Stimulated activated CD4-positive, alpha-beta T cell treated with anti-CD3 and anti-CD28 coated beads, Interleukin-2, amount 100 ng/mL, for 48 hours (primary cell): ENCODE results near the gene RFX5.

Experiments
- DNase-seq, 2 donors: peaks; one replicate each; pipeline ENCODE4 v3.0.0-alpha.2; 2020

RFX5 gene

DNA sequence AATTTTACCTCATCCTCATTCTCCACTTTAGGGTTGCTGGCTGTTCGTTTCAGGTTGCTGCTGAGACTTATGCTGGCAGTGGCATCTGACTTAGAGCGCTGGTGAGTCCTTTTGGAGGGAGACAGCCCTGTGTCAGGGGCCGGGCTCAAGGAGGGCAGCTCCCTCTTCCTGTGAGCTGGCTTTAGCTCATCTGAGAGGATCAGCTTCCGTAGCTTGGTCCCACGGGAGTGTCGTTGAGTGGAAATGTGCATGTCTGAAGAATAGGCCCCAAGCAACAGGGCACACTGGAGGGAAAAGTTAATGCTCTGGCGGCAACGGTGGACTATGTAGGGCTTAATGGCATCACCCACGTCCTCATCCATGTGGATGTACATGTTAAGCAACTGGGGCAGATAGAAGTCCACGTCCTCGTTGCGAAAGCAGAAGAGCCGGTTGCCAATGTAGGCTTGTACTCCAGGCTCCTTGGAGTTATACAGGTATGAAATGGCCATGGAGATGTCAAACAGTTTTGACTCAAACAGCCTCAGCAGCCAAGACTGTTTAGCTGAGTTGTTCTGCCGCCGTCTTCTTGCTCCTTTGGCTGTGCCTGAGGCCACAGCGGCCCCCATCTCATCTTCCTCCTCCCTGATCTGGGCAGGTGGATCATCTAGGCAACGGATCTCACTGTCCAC is 31.4 kb downstream of the RFX5 start:
- no peak for DNase-seq

DNA sequence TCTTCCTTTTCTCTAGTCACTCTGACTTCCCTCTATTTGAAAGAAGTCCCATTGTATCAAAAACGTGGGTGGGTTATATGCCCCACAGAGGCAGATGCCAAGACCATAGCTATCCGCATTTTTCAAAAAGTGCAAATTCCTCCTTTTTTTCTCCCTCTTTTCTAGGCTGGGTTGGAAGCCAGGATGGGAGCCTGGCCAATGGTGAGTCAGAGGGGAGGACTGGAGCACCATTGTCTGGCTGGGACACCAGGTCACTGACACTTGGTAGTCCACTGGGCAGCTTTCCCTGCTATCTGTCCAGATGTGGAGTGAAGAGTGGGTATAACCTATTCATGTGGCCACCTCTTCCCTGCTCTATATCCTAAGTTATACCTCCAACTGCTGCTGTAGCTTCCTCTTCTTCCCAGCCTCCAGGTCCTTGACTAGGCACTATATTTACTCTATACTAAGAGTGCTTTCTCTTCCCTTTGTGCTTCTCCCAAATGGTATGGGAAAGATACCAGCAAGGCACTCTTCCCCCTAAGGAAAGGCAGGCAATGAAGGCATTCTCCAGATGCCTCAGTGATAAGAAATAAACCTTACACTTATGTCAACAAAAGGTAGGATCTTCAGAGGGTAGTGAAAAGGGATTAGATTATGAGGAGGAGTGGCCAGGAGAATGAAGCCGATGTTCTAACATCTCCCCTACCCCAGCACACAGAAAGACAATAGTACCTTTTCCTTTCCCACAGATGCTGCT is 32.7 kb downstream of the RFX5 start:
- DNase-seq = no peak

DNA sequence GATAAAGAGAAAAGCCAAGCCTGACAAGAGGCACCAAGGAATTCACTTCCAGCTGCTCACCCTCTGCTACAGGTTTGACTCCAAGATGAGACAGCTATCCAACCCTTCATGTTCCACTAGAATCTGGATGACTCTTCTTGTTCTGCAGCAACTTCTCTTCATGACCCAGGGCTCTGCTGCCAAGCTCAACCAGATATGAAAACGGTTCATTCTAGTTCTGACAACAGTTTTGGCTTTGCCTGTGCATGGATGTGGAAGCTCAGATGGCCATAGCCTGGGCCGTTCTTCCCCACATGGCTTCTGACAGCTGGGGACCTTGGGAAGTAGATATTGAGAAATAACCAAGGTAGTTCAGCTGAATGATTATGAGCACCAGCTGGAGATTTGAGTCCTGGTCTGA is 33.6 kb downstream of the RFX5 start:
- DNase-seq = no peak

DNA sequence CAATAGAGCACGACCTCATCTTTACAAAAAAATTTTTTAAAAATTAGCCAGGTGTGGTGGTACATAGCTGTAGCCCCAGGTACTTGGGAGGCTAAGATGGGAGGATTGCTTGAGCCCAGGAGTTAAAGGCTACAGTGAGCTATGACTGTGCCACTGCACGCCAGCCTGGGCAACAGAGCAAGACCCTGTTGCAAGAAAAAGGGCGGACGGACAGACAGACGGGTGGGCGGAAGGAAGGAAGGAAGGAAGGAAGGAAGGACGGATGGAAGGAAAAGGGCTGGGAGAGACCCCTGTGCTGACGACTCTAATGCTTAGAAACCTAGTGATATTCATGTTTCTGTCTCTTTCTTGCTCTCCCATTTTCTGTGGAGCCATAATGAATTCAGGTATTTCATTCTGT is 34.2 kb downstream of the RFX5 start:
- DNase-seq = no peak

DNA sequence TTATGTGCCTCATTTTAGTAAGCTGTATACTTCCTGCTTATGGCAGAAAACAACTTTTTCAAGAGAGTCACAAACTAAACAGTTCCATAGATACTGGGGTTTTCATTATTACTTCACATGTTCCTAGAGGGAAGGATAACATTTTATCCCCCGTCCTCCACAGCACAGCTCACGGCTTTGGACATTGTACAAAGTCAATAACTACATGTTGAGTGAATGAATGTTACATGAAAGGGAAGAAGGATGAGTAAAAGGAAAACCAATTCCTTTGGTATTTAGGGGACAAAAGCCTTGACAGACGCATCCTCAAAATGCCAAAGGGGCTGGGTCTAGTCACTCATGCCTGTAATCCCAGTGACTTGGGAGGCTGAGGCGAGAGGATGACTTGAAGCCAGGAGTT is 34.6 kb downstream of the RFX5 start:
- DNase-seq = no peak

DNA sequence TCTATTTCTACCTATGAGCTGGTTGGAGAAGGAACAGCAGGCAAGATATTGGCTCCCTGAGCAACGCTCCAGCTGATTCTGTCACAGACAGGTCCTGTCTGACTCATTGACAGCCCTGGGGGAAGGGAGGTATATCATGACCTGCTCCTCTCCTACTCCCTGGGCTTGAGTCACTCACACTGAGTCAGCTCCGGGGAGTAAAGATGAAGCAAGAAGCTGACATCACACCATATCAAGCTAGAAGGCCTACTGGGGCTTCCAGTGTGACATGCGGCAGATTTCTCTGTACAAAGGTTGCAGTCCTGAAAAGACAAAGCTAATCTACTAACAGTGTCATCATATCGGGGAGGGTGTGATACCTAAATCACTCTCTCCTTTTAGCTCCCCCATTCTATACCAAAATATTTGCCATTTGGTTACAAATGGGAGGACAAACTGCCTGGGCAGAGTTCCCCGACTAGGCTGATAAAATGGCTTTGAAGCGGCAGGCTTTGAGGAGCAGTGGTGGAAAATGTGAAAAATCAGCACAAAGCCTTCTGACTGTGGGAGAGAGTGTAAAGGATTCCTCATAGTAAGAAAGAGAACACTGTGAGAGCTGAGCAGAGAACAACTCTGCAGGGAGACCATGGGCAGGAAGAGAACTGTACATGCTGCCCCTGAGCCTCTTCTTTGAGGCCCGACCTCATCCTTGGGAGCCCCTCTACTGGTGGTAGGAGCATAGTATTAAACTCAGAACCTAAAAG is 35.3 kb downstream of the RFX5 start:
- peak; percentile 67 to 70 for DNase-seq

DNA sequence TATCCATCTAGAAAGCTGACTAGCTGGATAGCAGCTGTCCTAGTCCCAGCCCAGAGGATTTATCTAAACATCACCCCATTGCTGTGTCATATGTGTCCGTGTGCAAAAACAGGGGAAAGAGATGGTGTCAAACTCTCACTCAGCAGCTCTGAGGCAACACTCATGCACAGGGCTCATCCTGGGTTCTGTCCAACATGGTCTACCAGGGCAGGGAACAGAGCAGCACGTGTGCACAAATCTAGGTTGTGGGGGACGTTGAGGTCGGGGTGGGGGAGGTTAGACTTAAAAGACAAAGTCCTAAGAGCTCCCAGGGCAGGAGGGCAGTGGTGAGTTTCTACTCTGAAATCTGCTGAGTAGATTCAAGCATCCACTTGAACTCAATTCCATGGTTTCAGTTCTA is 36.0 kb downstream of the RFX5 start:
- no peak for DNase-seq

DNA sequence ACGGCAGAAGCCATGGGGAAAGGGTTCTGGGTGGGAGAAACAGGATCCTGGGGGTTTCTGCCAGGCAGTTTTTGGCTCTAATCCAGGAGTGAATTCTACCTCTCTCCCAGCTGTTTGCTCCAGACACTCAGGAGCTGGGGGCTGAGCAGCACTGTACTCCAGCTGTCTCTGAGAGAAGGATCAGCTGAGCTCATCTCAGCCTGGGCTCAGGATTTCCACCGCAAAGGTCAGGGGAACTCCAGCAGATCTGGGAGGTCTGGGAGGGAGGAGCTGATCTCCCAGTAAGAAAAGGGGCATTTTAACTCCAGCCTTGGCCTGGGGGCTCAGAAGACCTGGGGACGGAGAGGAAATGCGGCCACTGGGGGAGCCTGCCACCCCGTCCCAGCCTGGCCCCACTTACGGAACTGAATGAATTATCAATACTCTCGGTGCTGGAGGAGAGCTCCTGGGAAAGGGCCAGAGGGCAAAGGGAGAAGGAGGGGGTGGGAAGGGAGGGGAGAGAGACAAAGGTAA is 37.2 kb downstream of the RFX5 start:
- no peak for DNase-seq

DNA sequence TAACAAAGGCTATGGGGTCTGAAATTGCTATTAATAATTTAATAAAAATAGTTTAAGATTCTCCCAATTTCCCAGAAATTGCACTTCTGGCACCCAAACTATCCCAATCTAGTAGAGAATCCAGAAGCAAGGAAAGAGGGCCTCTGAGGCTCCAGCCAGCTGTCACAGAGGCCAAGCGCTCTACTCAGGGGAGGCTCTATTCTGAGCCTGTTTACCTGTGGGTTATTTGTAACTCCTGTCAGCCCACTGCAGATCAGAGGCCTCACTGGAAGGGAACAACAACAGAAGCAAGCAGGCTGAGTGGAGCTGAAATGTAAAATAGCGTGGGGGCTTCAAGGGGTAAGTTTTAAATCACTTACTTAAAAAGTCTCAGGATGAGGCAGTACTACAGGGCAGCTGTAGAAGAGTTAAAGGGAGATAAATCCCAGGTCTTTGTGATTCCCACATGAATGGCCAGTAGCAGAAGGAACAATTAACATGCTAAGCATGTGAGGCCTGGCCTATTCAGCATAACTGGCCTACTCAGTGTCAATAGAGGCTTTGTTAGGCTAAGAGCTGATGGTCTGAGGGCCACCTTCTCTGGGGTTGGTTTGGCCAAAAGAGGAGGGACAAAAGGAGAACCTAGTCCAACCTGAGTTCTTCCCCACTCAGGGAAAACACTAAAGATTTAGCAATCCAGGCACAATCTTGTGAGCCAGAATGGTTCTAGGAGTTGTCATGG is 52.1 kb downstream of the RFX5 start:
- DNase-seq = no peak

DNA sequence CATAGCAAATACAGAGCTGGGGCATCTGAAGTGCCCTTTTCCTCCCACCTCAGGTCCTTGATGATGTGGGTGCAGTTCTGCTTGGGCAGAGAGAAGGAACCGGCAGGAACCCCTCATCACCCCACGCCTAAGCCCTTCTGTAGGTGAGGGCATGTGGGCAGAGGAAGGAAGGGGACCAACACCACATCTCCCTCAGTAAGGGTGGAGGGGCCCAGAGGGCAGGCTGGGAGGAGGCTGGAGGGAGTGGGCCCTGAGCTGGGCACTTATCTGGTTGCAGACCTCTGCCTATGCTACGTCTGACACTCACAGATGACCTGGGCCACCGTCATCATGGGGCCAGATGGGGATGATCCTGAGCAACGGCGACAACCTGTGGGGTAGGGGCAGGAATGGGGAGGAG is 54.0 kb downstream of the RFX5 start:
- no peak for DNase-seq

DNA sequence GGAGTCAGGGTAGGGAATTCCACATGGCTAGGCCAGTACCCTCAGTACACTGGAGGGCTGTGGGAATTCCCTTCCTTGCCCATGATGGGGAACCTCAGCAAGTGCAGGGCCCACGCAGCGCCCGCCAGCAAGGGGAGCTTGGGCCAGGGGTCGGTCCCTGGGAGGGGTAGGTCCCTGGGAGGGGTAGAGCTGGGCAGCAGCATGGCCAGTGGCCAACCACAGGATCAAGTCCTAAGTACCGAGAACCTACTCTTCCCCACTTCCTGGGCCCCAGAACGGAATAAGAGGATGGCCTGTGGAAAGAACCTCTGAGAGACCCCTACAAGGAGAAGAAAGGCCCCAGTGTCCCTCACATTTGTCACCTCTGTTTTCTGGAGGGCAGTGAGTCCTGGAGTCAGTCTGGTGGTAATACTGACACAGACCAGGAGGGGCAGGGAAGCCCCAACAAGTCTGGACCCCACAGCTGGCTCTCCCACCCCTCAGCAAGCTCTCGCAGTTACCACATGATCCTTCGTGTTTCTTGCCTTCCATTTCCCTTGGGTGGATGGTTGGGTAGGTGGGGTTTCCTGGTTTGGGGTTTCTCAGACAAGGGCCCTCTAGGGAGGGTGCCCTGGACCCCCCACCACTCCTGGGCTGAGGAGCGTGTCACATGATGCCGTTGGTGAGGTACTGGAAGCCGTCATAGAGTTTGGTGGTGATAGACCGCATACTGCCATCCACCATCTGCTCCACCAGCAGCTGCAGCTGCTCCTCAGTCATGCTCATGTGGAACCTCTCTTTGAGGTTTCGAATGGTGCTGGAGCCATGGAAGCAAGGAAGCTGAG is 54.6 kb downstream of the RFX5 start:
- no peak for DNase-seq

DNA sequence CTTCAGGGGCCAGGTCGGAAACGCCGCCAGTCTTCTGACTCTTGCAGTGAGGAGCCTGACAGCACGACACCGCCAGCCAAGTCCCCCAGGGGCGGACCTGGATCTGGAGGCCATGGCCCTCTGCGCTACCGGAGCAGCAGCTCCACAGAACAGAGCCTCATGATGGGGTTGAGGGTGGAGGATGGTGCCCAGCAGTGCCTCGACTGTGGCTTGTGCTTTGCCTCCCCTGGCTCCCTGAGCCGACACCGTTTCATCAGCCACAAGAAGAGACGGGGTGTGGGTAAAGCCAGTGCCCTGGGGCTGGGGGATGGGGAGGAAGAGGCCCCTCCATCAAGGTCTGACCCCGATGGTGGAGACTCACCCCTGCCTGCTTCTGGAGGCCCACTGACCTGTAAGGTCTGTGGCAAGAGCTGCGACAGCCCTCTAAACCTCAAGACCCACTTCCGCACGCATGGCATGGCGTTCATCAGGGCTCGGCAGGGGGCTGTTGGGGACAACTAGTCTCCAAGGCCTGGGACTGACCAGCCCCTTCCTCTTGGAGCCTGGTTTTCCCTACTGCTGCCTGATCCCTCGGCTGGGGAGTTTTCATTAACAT is 56.2 kb downstream of the RFX5 start:
- no peak for DNase-seq
